ENCODE data around the gene CPA2.

DNA sequence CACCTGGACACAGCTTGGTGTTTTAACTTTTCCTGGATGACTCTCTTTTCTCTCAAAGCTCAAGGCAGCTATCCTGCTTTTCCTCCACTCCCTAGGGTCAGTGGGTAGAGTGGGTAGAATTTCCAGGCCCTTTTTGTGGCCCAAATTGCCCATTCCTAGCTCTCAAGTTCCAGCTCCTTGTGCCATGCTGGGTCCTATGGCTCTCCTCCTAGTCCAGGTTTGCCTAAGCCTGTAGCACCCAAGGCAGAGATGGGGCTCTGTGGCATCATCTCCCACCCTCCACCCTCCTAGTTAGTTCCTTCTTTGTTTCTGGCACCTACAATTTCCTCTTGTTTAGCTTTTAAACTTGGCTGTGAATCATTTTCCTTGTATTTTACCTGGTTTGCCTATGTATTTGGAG lies 36.0 kb downstream of the CPA2 start:
- TF ChIP-seq CTCF (IDR thresholded peaks at IDR 0.05), result no peak
- TF ChIP-seq, protein P1, sequence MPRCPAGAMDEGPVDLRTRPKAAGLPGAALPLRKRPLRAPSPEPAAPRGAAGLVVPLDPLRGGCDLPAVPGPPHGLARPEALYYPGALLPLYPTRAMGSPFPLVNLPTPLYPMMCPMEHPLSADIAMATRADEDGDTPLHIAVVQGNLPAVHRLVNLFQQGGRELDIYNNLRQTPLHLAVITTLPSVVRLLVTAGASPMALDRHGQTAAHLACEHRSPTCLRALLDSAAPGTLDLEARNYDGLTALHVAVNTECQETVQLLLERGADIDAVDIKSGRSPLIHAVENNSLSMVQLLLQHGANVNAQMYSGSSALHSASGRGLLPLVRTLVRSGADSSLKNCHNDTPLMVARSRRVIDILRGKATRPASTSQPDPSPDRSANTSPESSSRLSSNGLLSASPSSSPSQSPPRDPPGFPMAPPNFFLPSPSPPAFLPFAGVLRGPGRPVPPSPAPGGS (IDR thresholded peaks at IDR 0.05), result no peak

Measured in A549 (cell line).